Measurements from ENCODE around the gene POLA1. TPM values are rescaled to one million over a fixed set of nuclear protein-coding genes. Genes with fewer than 3 reads are reported as not detected.

Gene POLA1
- total and polyA plus RNA-seq, 2 donors (not counting 1 experiment from before 2014, with no cell fraction given) = 3.0 to 16.3 TPM

DNA sequence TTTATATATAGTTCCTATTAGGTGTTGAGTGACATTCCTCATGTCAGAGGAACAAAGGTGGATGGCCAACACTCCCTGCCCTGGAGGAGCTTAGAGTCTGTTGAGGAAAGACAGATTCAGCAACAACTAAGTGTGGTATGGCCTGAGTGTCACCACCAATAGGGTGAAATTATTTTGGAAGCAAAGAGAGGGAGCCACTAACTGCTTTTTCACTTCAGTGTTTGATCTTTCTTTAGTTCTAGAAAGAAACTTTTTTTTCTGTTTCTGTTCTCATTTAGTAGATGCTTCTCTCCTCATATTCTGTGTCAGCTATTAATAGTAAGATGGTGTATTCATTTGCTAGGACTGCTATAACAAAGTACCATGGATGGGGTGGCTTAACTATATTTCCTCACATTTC lies 240.6 kb downstream of the POLA1 start:
- DNase-seq (no peak), ATAC-seq (ENCODE audit: low read depth) (no peak)
- H3K79me2 ChIP-seq (ENCODE audit: control insufficient read depth, insufficient read depth, low read length) = no peaks in the 10 kb centered on the region
- H3K36me3 ChIP-seq (replicated peaks in 1 of 2; ENCODE audit: control extremely low read depth in 1 of 2, control insufficient read depth in 1 of 2, extremely low read depth in 1 of 2, insufficient read depth in 2 of 2, low read length in 1 of 2) = no peaks in the 10 kb centered on the region
- H3K27me3 ChIP-seq (replicated peaks in 1 of 4; ENCODE audit: control extremely low read depth in 1 of 4, control insufficient read depth in 3 of 4, insufficient read depth in 4 of 4, low read length in 3 of 4) = no peaks in the 10 kb centered on the region
- H2AFZ ChIP-seq (ENCODE audit: insufficient read depth, low read depth, low read length, poor library complexity, severe bottlenecking) = no peak overlapping the region
- H3K27ac ChIP-seq (ENCODE audit: low read length in 2 of 2) = no peak overlapping the region
- Mint-ChIP-seq H3K27me3 (no peaks in the 10 kb centered on the region), H3K9me3 (ENCODE audit: insufficient read depth) (no peaks in the 10 kb centered on the region), H3K4me3 (no peak overlapping the region), H3K27ac (no peak overlapping the region), H3K4me1 (no peaks in the 10 kb centered on the region)
- no peaks in the 10 kb centered on the region for H3K4me1 ChIP-seq (ENCODE audit: control insufficient read depth in 2 of 2, insufficient read depth in 2 of 2, low read length in 2 of 2)
- TF ChIP-seq EZH2 (IDR thresholded peaks at IDR 0.05; ENCODE audit: borderline replicate concordance, insufficient read depth, low read depth, low read length, poor library complexity, severe bottlenecking) = no peak
- TF ChIP-seq, protein P1, sequence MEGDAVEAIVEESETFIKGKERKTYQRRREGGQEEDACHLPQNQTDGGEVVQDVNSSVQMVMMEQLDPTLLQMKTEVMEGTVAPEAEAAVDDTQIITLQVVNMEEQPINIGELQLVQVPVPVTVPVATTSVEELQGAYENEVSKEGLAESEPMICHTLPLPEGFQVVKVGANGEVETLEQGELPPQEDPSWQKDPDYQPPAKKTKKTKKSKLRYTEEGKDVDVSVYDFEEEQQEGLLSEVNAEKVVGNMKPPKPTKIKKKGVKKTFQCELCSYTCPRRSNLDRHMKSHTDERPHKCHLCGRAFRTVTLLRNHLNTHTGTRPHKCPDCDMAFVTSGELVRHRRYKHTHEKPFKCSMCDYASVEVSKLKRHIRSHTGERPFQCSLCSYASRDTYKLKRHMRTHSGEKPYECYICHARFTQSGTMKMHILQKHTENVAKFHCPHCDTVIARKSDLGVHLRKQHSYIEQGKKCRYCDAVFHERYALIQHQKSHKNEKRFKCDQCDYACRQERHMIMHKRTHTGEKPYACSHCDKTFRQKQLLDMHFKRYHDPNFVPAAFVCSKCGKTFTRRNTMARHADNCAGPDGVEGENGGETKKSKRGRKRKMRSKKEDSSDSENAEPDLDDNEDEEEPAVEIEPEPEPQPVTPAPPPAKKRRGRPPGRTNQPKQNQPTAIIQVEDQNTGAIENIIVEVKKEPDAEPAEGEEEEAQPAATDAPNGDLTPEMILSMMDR (IDR thresholded peaks at IDR 0.05) = no peak
- ChIA-PET CTCF (no interaction called here), POLR2A (no interaction called here)
- no peaks in the 10 kb centered on the region for H4K20me1 ChIP-seq (ENCODE audit: control insufficient read depth, insufficient read depth, low read length, poor library complexity, severe bottlenecking)
- no peak overlapping the region for H3K9ac ChIP-seq (ENCODE audit: low read length)
- H3K4me2 ChIP-seq (replicated peaks; ENCODE audit: low read depth, low read length, poor library complexity, severe bottlenecking) = no peak overlapping the region
- no peaks in the 10 kb centered on the region for H3K9me3 ChIP-seq (ENCODE audit: control extremely low read depth in 1 of 3, control insufficient read depth in 2 of 3, insufficient read depth in 1 of 3, low read length in 2 of 3)
- no peak overlapping the region for H3K4me3 ChIP-seq (ENCODE audit: control extremely low read depth in 1 of 5, extremely low read depth in 1 of 5, insufficient read depth in 1 of 5, low read depth in 2 of 5, low read length in 4 of 5)
- intact Hi-C loops (cut with micrococcal nuclease) = no loop called here

DNA sequence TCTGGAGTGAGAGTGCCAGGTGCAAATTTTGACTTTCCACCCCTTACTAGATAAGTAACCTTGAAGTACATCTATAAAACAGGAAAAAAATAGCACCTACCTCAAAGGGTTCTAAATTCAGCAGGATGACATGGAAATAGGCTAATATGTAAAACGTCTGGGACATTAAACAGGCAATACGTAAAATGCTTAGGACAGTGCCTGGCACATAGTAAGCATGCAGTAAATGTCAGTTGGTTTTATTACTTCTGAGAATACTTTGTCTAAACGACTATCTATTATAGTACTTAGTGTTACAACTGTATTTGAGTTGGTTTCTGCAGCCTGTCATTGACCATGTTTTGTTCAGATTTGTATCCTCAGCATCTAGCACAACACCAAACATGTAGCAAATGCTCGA lies 251.3 kb downstream of the POLA1 start:
- H3K9ac ChIP-seq (ENCODE audit: low read length) = no peak overlapping the region
- no peak for TF ChIP-seq EZH2 (IDR thresholded peaks at IDR 0.05; ENCODE audit: borderline replicate concordance, insufficient read depth, low read depth, low read length, poor library complexity, severe bottlenecking)
- TF ChIP-seq, protein P1 (IDR thresholded peaks at IDR 0.05) = no peak
- H4K20me1 ChIP-seq (ENCODE audit: control insufficient read depth, insufficient read depth, low read length, poor library complexity, severe bottlenecking) = no peaks in the 10 kb centered on the region
- H3K9me3 Mint-ChIP-seq (ENCODE audit: insufficient read depth) = no peaks in the 10 kb centered on the region
- no peak overlapping the region for H3K27ac ChIP-seq (ENCODE audit: low read length in 2 of 2)
- no peak overlapping the region for H3K27ac Mint-ChIP-seq
- no CpG with 5 or more reads among the region's 4 CpGs for WGBS (ENCODE audit: insufficient coverage)
- H3K4me3 Mint-ChIP-seq = no peak overlapping the region
- no peak for ATAC-seq (ENCODE audit: low read depth)
- no peaks in the 10 kb centered on the region for H3K36me3 ChIP-seq (replicated peaks in 1 of 2; ENCODE audit: control extremely low read depth in 1 of 2, control insufficient read depth in 1 of 2, extremely low read depth in 1 of 2, insufficient read depth in 2 of 2, low read length in 1 of 2)
- H2AFZ ChIP-seq (ENCODE audit: insufficient read depth, low read depth, low read length, poor library complexity, severe bottlenecking) = no peak overlapping the region
- no peaks in the 10 kb centered on the region for H3K4me1 Mint-ChIP-seq
- no peaks in the 10 kb centered on the region for H3K4me1 ChIP-seq (ENCODE audit: control insufficient read depth in 2 of 2, insufficient read depth in 2 of 2, low read length in 2 of 2)
- POLR2A ChIA-PET = no interaction called here
- intact Hi-C loops (cut with micrococcal nuclease) = no loop called here
- H3K4me3 ChIP-seq (ENCODE audit: control extremely low read depth in 1 of 5, extremely low read depth in 1 of 5, insufficient read depth in 1 of 5, low read depth in 2 of 5, low read length in 4 of 5) = no peak overlapping the region
- H3K9me3 ChIP-seq (ENCODE audit: control extremely low read depth in 1 of 3, control insufficient read depth in 2 of 3, insufficient read depth in 1 of 3, low read length in 2 of 3) = no peaks in the 10 kb centered on the region
- no peak overlapping the region for H3K4me2 ChIP-seq (replicated peaks; ENCODE audit: low read depth, low read length, poor library complexity, severe bottlenecking)
- no peaks in the 10 kb centered on the region for H3K27me3 ChIP-seq (replicated peaks in 1 of 4; ENCODE audit: control extremely low read depth in 1 of 4, control insufficient read depth in 3 of 4, insufficient read depth in 4 of 4, low read length in 3 of 4)
- H3K79me2 ChIP-seq (ENCODE audit: control insufficient read depth, insufficient read depth, low read length) = no peaks in the 10 kb centered on the region
- CTCF ChIA-PET = no interaction called here
- no peak for DNase-seq
- H3K27me3 Mint-ChIP-seq = no peaks in the 10 kb centered on the region

Data from B cell (primary cell).